SH-SY5Y (cell line): ENCODE results near the gene NPSR1.

Experiments used
- GATA2 ChIP-seq: IDR thresholded peaks from 2 replicates; pipeline ENCODE4 v1.6.1; 2011; ENCODE audit warnings: mild to moderate bottlenecking, low read depth, low read length
- GATA3 ChIP-seq: IDR thresholded peaks from 2 replicates; pipeline ENCODE4 v1.6.1; 2011; ENCODE audit warnings: low read depth, mild to moderate bottlenecking, low read length, moderate library complexity

DNA sequence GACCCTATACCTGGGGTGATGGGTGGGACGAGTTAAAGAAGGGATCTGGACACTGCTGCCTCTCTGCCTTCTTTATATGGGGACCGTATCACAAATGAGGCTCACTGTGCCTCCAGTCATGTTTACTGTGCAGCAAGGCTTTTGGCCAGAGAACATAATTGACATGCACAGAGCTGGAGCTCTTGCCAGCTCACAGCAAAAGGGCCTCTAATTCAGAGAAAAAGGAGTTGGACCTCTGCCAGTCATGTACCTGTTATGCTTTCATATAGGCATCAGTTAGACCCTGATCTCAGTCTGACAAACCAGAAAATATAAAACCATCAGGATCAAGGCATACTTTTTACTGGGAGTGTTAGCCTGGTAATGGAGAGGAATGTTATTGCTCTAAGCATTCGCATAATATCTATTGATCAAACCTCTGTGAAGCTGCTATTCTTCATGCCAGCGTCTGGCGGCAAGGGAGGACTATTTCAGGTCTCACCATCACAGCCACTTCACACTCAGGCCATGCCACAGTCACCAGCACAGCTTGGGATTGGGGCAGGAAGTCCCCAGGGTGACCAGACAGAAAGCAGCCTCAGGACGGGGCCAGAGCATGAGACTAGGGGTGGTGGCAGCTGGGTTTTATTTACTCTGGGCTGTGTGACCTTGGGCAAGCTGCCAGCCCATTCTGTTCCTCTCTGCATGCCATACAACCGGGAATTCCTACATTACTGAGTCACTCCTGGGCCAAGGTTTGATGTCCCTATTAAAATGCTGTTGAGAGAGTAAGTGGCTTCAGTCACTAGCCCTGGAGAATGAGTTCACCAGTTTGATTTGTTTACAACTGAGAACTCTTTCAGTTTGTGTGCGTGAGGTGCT lies 90.1 kb downstream of the NPSR1 start:
- TF ChIP-seq GATA2 = no peak
- no peak for TF ChIP-seq GATA3
